WTC11 (cell line): ENCODE data around the gene CHTOP. TPM values are rescaled to one million over a fixed set of nuclear protein-coding genes. Genes with fewer than 3 reads are reported as not detected.

Experiments used
- microRNA-seq: library from miRNA; unstranded; fragments of <30 nt; microRNA quantifications from one replicate; pipeline ENCODE4 v1.2.0, GENCODE V29; 2022; ENCODE audit warnings: borderline number of aligned reads
- total RNA-seq: library from RNA; stranded (reverse); gene quantifications from 3 replicates; pipeline ENCODE4 v1.2.3, GENCODE V29; 2021
- TF ChIP-seq, protein P1 (sequence below): sonication (generic); formaldehyde crosslinking; IDR thresholded peaks from 2 replicates; pipeline ENCODE4 v1.8.1; 2023; ENCODE audit warnings: mild to moderate bottlenecking, missing genetic modification reagents, borderline replicate concordance

The CHTOP gene
- total RNA-seq, 1 experiment from 2014 or later, result 101 TPM

DNA sequence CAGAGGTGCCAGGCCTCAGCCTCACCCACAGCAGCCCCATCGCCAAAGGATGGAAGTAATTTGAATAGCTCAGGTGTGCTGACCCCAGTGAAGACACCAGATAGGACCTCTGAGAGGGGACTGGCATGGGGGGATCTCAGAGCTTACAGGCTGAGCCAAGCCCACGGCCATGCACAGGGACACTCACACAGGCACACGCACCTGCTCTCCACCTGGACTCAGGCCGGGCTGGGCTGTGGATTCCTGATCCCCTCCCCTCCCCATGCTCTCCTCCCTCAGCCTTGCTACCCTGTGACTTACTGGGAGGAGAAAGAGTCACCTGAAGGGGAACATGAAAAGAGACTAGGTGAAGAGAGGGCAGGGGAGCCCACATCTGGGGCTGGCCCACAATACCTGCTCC is 59.6 kb downstream of the CHTOP start (continued):
- TF ChIP-seq, protein P1, sequence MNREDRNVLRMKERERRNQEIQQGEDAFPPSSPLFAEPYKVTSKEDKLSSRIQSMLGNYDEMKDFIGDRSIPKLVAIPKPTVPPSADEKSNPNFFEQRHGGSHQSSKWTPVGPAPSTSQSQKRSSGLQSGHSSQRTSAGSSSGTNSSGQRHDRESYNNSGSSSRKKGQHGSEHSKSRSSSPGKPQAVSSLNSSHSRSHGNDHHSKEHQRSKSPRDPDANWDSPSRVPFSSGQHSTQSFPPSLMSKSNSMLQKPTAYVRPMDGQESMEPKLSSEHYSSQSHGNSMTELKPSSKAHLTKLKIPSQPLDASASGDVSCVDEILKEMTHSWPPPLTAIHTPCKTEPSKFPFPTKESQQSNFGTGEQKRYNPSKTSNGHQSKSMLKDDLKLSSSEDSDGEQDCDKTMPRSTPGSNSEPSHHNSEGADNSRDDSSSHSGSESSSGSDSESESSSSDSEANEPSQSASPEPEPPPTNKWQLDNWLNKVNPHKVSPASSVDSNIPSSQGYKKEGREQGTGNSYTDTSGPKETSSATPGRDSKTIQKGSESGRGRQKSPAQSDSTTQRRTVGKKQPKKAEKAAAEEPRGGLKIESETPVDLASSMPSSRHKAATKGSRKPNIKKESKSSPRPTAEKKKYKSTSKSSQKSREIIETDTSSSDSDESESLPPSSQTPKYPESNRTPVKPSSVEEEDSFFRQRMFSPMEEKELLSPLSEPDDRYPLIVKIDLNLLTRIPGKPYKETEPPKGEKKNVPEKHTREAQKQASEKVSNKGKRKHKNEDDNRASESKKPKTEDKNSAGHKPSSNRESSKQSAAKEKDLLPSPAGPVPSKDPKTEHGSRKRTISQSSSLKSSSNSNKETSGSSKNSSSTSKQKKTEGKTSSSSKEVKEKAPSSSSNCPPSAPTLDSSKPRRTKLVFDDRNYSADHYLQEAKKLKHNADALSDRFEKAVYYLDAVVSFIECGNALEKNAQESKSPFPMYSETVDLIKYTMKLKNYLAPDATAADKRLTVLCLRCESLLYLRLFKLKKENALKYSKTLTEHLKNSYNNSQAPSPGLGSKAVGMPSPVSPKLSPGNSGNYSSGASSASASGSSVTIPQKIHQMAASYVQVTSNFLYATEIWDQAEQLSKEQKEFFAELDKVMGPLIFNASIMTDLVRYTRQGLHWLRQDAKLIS (CRISPR knock-in tag), result no peak

Small RNA genes within 50 kb of the gene (microRNA-seq; reads per million reads assigned to microRNA genes)
- not detected for gene MIR8083

Other genes starting within 250 kb of the CHTOP start
- 1.4 TPM in 1 of 3 replicates, not detected in the others for gene S100A8, start 243.0 kb upstream of the CHTOP start, total RNA-seq
- gene S100A7A, start 217.5 kb upstream of the CHTOP start, total RNA-seq, result not detected in 3 replicates
- not detected in 3 replicates for gene S100A7, start 173.4 kb upstream of the CHTOP start, total RNA-seq
- 19.2 to 32.0 TPM (median 30.8 TPM) in 3 replicates for gene S100A6, start 98.1 kb upstream of the CHTOP start, total RNA-seq
- not detected in 3 replicates for gene S100A5, start 93.1 kb upstream of the CHTOP start, total RNA-seq
- 22.7 to 32.0 TPM (median 31.7 TPM) in 3 replicates for gene S100A4, start 88.3 kb upstream of the CHTOP start, total RNA-seq
- gene S100A3, start 84.8 kb upstream of the CHTOP start, total RNA-seq, result 0.33 TPM in 1 of 3 replicates, not detected in the others
- 0.74 to 1.6 TPM (median 0.80 TPM) in 3 replicates for gene S100A2, start 68.2 kb upstream of the CHTOP start, total RNA-seq
- 14.6 to 17.6 TPM (median 16.8 TPM) in 3 replicates for gene S100A16, start 20.9 kb upstream of the CHTOP start, total RNA-seq
- gene S100A14, start 17.7 kb upstream of the CHTOP start, total RNA-seq, result 1.4 to 2.1 TPM (median 1.5 TPM) in 3 replicates
- gene S100A13, start 6.6 kb upstream of the CHTOP start, total RNA-seq, result 68.4 to 84.2 TPM (median 73.9 TPM) in 3 replicates
- 1.3 to 2.0 TPM (median 1.7 TPM) in 3 replicates for gene S100A1, start 5.6 kb upstream of the CHTOP start, total RNA-seq
- 23.4 to 29.9 TPM (median 26.7 TPM) in 3 replicates for gene SNAPIN, start 24.6 kb downstream of the CHTOP start, total RNA-seq
- 311 to 337 TPM (median 313 TPM) in 3 replicates for gene ILF2, start 36.9 kb downstream of the CHTOP start, total RNA-seq
- 13.2 to 16.5 TPM (median 15.9 TPM) in 3 replicates for gene NPR1, start 44.6 kb downstream of the CHTOP start, total RNA-seq
- 66.8 to 71.3 TPM (median 70.5 TPM) in 3 replicates for gene INTS3, start 94.0 kb downstream of the CHTOP start, total RNA-seq
- 36.3 to 38.9 TPM (median 36.9 TPM) in 3 replicates for gene SLC27A3, start 141.3 kb downstream of the CHTOP start, total RNA-seq